ENCODE data around the gene SLC4A5. TPM values are rescaled to one million over a fixed set of nuclear protein-coding genes. Genes with fewer than 3 reads are reported as not detected.

SLC4A5 gene
- total RNA-seq, 2 experiments from 2014 or later, result 1.8 to 2.0 TPM

DNA sequence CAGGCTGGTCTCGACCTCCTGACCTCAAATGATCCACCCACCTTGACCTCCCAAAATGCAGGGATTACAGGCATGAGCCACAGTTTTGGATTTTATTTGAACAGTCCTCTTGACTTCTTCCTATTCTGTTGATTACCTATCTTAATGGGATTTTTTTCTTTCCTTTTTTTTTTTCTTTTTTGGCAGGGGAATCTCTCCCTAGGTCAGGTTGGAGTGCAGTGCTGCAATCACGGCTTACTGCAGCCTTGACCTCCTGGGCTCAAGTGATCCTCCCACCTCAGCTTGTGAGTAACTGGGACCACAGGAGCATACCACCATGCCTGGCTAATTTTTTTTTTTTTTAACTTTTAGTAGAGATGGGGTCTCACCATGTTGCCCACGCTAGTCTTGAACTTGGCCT, 142.0 kb downstream of the SLC4A5 start:
- Mint-ChIP-seq H3K27ac (peak overlapping the region; percentile 98), H3K27me3 (no peaks in the 10 kb centered on the region), H3K36me3 (ENCODE audit: low read depth) (peaks cover 64% of the 10 kb centered on the region), H3K9me3 (no peaks in the 10 kb centered on the region), H3K4me3 (peak overlapping the region; percentile 87), H3K4me1 (ENCODE audit: low read depth) (peaks cover 60% of the 10 kb centered on the region)
- TF ChIP-seq, protein P1, sequence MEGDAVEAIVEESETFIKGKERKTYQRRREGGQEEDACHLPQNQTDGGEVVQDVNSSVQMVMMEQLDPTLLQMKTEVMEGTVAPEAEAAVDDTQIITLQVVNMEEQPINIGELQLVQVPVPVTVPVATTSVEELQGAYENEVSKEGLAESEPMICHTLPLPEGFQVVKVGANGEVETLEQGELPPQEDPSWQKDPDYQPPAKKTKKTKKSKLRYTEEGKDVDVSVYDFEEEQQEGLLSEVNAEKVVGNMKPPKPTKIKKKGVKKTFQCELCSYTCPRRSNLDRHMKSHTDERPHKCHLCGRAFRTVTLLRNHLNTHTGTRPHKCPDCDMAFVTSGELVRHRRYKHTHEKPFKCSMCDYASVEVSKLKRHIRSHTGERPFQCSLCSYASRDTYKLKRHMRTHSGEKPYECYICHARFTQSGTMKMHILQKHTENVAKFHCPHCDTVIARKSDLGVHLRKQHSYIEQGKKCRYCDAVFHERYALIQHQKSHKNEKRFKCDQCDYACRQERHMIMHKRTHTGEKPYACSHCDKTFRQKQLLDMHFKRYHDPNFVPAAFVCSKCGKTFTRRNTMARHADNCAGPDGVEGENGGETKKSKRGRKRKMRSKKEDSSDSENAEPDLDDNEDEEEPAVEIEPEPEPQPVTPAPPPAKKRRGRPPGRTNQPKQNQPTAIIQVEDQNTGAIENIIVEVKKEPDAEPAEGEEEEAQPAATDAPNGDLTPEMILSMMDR (IDR thresholded peaks at IDR 0.05), result no peak
- no peak for ATAC-seq
- ChIA-PET POLR2A (interaction anchor here (0.7 to 6.2 kb wide), 7 partner anchors 13 to 373 kb away, joined by 3 to 160 read pairs (median 5); partner anchors contain the start of genes BOLA3 and MOB1A), CTCF (interaction anchor here (0.6 to 6.8 kb wide), 3 partner anchors 9 to 48 kb away, joined by 3 to 67 read pairs (median 5); partner anchors contain the start of gene MOB1A)
- intact Hi-C loops (cut with micrococcal nuclease), result no loop called here
- no peak for DNase-seq

DNA sequence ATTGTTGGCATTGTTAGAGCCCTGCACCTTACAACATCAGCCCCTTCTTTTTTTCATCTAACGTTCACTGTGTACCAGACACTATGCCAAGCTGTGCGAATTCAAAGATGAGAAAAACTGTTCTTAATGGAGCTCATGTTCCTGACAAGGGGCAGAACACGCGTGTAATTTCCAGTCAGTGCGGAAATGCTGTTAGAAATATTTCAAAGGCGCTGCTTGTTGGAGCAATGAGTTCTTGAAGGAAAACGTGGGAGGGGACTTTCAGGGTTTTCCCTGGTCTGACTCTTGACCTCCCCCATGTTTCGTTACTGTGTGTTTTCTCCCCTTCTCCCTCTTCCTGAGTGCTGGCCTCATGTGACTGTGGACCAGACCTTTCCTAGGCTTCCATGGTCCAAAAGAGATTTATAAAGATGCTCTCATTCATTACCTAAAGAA, 143.3 kb downstream of the SLC4A5 start:
- no peaks in the 10 kb centered on the region for H3K27me3 Mint-ChIP-seq
- POLR2A ChIA-PET, result interaction anchor here (0.7 to 6.2 kb wide), 17 partner anchors 7 to 967 kb away, joined by 3 to 160 read pairs (median 5); partner anchors contain the start of genes BOLA3, MOB1A, MRPL53 and PRADC1
- peak overlapping the region; percentile 98 for H3K27ac Mint-ChIP-seq
- CTCF ChIA-PET, result interaction anchor here (0.7 to 6.8 kb wide), 5 partner anchors 19 to 373 kb away, joined by 3 to 67 read pairs (median 5); partner anchors contain the start of genes MOB1A and STAMBP
- ATAC-seq (no peak), DNase-seq (peak; percentile 31)
- peaks cover 52% of the 10 kb centered on the region for H3K36me3 Mint-ChIP-seq (ENCODE audit: low read depth)
- H3K4me3 Mint-ChIP-seq, result peak overlapping the region; percentile 87
- intact Hi-C loops (cut with micrococcal nuclease), result no loop called here
- peaks cover 47% of the 10 kb centered on the region for H3K4me1 Mint-ChIP-seq (ENCODE audit: low read depth)
- TF ChIP-seq, protein P1 (IDR thresholded peaks at IDR 0.05), result no peak
- no peaks in the 10 kb centered on the region for H3K9me3 Mint-ChIP-seq

DNA sequence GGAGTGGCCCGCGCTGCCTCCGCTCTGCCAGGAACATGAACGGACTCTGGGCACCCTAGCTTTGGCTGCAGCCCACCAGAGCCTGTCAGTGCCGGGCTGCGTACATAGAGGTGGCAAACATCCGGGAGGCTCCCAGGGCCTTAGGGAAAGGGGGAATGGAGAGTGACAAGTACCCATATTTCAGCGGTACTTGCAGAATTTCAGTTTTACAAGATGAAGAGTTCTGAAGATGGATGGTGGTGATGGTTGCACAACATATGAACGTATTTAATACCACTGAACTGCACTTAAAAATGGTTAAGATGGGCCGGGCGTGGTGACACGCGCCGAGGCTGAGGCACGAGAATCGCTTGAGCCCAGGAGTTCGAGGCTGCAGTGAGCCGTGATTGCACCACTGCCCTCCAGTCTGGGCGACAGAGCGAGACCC, 143.9 kb downstream of the SLC4A5 start:
- peak; percentile 24 for DNase-seq
- no peak for ATAC-seq
- Mint-ChIP-seq H3K27ac (peak overlapping the region; percentile 98), H3K9me3 (no peaks in the 10 kb centered on the region), H3K27me3 (peaks cover 2% of the 10 kb centered on the region), H3K4me1 (ENCODE audit: low read depth) (peaks cover 42% of the 10 kb centered on the region), H3K36me3 (ENCODE audit: low read depth) (peaks cover 47% of the 10 kb centered on the region), H3K4me3 (peak overlapping the region; percentile 87)
- ChIA-PET POLR2A (interaction anchor here (0.8 to 6.2 kb wide), 24 partner anchors 7 to 966 kb away, joined by 3 to 160 read pairs (median 5); partner anchors contain the start of genes BOLA3, CCDC142, MOB1A and MRPL53), CTCF (interaction anchor here (0.7 to 6.8 kb wide), 6 partner anchors 8 to 372 kb away, joined by 3 to 67 read pairs (median 4); partner anchors contain the start of genes MOB1A and STAMBP)
- TF ChIP-seq, protein P1 (IDR thresholded peaks at IDR 0.05), result peak; percentile 5
- intact Hi-C loops (cut with micrococcal nuclease), result no loop called here

DNA sequence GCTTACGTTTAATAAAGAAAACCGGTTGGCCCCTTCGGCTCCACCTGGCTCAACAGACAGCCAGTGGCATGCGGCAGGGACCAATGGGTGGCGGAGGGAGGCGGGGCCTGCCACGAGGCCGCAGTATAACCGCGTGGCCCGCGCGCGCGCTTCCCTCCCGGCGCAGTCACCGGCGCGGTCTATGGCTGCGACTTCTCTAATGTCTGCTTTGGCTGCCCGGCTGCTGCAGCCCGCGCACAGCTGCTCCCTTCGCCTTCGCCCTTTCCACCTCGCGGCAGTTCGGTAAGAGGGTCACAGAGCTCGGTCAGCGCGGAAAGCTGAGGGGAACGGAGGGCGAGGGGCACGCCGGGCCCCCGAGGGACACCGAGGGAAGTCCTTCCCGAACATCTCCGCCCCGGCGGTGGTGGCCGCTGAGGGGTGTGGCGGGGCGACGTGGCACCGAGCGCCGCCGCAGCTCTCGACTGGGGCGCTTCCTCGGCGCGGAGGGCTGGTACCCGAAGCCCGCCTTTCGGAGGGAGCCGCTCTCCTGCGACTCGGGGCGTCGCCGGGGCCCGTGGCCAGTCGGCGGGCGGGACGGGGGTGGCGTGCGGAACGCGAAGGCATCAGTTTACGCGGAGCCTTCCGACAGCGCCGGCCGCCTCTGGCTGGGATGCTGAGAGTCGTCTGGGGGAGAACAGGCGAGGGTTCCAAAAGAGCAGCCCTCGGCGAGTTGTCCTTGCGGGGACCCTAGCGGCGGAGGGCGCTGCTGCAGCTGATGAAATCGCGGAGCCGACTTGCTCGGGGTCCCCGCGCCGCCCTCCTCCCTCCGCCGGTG, 144.5 kb downstream of the SLC4A5 start, which contains the start of gene MTHFD2:
Gene MTHFD2 (plus strand): TSS at position 155 of the 814 bp plus-strand sequence. CDS start 27 bp downstream, at position 182.
- POLR2A ChIA-PET, result interaction anchor here (0.6 to 6.2 kb wide), 29 partner anchors 8 to 966 kb away, joined by 3 to 160 read pairs (median 4); partner anchors contain the start of genes BOLA3, CCDC142, DUSP11 and MOB1A

More for the DNA sequence above, 144.5 kb downstream of the SLC4A5 start, which contains the start of gene MTHFD2:
- Mint-ChIP-seq H3K36me3 (ENCODE audit: low read depth) (peaks cover 43% of the 10 kb centered on the region), H3K27me3 (peaks cover 2% of the 10 kb centered on the region), H3K9me3 (no peaks in the 10 kb centered on the region), H3K4me3 (peak within 1 kb of the TSS; percentile 87), H3K27ac (peak within 1 kb of the TSS; percentile 98), H3K4me1 (ENCODE audit: low read depth) (peaks cover 36% of the 10 kb centered on the region)
- peak; percentile 97 for DNase-seq
- CTCF ChIA-PET, result interaction anchor here (0.9 to 6.8 kb wide), 7 partner anchors 9 to 372 kb away, joined by 3 to 67 read pairs (median 4); partner anchors contain the start of genes MOB1A and STAMBP
- TF ChIP-seq, protein P1 (IDR thresholded peaks at IDR 0.05), result peak; percentile 82
- ATAC-seq, result peak; percentile 90
- intact Hi-C loops (cut with micrococcal nuclease), result no loop called here
